Vagina (tissue), 2 donors: ENCODE results near the gene HES1.

Experiments
- CTCF ChIP-seq, 3 experiments: fragments of 450-650 bp in 2 of 3; fragments of 200-600 bp in 1 of 3; sonication (generic) in 1 of 3; IDR thresholded peaks; one replicate each; pipeline ENCODE4 v1.5.1; 2017 to 2019; ENCODE audit warnings: antibody characterized with exemption in 3 of 3, mild to moderate bottlenecking in 2 of 3, moderate library complexity in 2 of 3
- POLR2A ChIP-seq, 2 donors: fragments of 450-650 bp; IDR thresholded peaks; one replicate each; pipeline ENCODE4 v1.6.1; 2017; ENCODE audit warnings: antibody characterized with exemption in 2 of 2, mild to moderate bottlenecking in 2 of 2, moderate library complexity in 2 of 2
- POLR2AphosphoS5 ChIP-seq, 2 donors: sonication (generic); formaldehyde crosslinking; IDR thresholded peaks; one replicate each; pipeline ENCODE4 v1.9.0; 2017; ENCODE audit warnings: antibody characterized with exemption in 2 of 2, mild to moderate bottlenecking in 2 of 2, low read depth in 1 of 2; ENCODE audit not compliant: insufficient read depth in 1 of 2

DNA sequence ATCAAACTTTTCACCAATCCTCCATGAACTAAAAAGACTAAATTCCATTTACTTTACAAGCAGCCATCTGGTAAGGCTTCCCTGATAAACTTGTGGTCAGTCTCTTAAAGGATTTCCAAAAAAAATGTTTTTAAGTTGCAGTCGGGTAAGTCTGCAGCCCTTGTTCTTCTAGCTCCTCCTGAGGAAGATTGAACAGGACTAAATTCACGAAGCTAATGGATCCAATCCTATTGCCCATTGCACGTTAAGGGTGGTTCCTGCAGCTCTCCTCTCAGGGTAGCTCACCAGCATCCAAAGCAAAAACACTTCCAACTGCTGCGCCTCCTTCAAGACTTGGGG is 2.8 kb downstream of the HES1 start:
- TF ChIP-seq POLR2AphosphoS5 (IDR thresholded peaks at IDR 0.05; ENCODE audit: insufficient read depth in 1 of 2, low read depth in 1 of 2) (no peak), POLR2A (IDR thresholded peaks at IDR 0.05) (no peak), CTCF (IDR thresholded peaks at IDR 0.05) (no peak)
